ENCODE results near the gene SYCP2L. TPM values are rescaled to one million over a fixed set of nuclear protein-coding genes. Genes with fewer than 3 reads are reported as not detected.
A peak's percentile ranks its signal among the peaks of the same experiment; 100 is the strongest.

SYCP2L gene
- total and polyA plus RNA-seq, 9 of the 15 experiments (the other 6 are each of a cell fraction or from before 2014, with no cell fraction given), result 12.4 to 46.9 (median 22.0) TPM

DNA sequence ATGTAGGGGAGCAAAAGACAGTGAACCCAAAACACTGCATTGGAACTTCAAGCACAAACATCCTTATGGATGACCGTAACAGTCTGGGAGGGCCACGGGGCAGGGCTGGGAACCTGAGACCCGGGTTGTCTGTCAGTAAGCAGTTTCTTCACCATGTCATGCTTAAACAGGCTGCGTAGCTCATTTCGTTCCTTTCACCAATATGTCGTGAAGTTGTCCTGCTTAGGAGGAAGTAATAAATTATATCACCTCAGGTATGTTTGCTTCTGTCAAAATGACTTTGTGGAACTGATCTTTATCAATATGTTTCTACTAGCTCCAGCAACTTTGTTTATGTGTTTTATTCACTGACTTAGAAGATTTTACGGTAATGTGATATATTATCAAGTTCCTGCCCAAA is 36.1 kb upstream of the SYCP2L start (continued):
- TF ChIP-seq, protein P1, sequence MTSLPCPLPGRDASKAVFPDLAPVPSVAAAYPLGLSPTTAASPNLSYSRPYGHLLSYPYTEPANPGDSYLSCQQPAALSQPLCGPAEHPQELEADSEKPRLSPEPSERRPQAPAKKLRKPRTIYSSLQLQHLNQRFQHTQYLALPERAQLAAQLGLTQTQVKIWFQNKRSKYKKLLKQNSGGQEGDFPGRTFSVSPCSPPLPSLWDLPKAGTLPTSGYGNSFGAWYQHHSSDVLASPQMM (CRISPR knock-in tag; IDR thresholded peaks at IDR 0.05), result no peak
- TF ChIP-seq MEIS2 (IDR thresholded peaks at IDR 0.05; ENCODE audit: partially characterized antibody) (peak; percentile 99), MXD1 (CRISPR knock-in tag; IDR thresholded peaks at IDR 0.05; ENCODE audit: borderline replicate concordance, poor library complexity, severe bottlenecking) (no peak), WHSC1 (IDR thresholded peaks at IDR 0.05; ENCODE audit: low read length) (no peak), ZNF696 (CRISPR knock-in tag; conservative IDR thresholded peaks at IDR 0.05) (no peak), POLR2AphosphoS2 (IDR thresholded peaks at IDR 0.05; ENCODE audit: low read length) (no peak), RBM39 (optimal IDR thresholded peaks at IDR 0.05; ENCODE audit: low read depth, low read length) (no peak), ZNF444 (CRISPR knock-in tag; IDR thresholded peaks at IDR 0.05) (no peak), ZNF766 (CRISPR knock-in tag; conservative IDR thresholded peaks at IDR 0.05) (no peak), POLR2A (conservative IDR thresholded peaks at IDR 0.05) (no peak), ARID1B (IDR thresholded peaks at IDR 0.05) (peak; percentile 66), CREB1 (IDR thresholded peaks at IDR 0.05) (peak; percentile 35; the same call in 1 of the 2 replicates), CREB1 (CRISPR knock-in tag; IDR thresholded peaks at IDR 0.05) (no peak), BACH1 (tag; IDR thresholded peaks at IDR 0.05) (no peak), HNRNPLL (IDR thresholded peaks at IDR 0.05; ENCODE audit: low read depth, low read length, poor library complexity, severe bottlenecking) (no peak), ZNF175 (CRISPR knock-in tag; IDR thresholded peaks at IDR 0.05; ENCODE audit: low read depth) (peak; percentile 35; the same call in 1 of the 2 replicates), CREM (IDR thresholded peaks at IDR 0.05; ENCODE audit: low read depth) (0 out of 2 replicates have a peak, but pooled peaks have one; percentile 18), SMARCA4 (IDR thresholded peaks at IDR 0.05) (peak; percentile 53; the same call in 1 of the 2 replicates), CTBP1 (IDR thresholded peaks at IDR 0.05; ENCODE audit: borderline replicate concordance) (peak; percentile 57; the same call in 1 of the 2 replicates), BHLHE40 (IDR thresholded peaks at IDR 0.05; ENCODE audit: low read length) (0 out of 2 replicates have a peak, but pooled peaks have one; percentile 7), HOMEZ (CRISPR knock-in tag; IDR thresholded peaks at IDR 0.05) (no peak), NRF1 (conservative IDR thresholded peaks at IDR 0.05 in 1 of 2, IDR thresholded peaks at IDR 0.05 in 1 of 2) (peak; percentile 18 to 27; a peak in 2 of 4 replicates), HDGF (IDR thresholded peaks at IDR 0.05) (no peak), ATF7 (IDR thresholded peaks at IDR 0.05) (peak; percentile 37; the same call in 1 of the 2 replicates), MTA3 (IDR thresholded peaks at IDR 0.05; ENCODE audit: borderline replicate concordance) (peak; percentile 53; the same call in 1 of the 2 replicates)
- TF ChIP-seq, protein P2, sequence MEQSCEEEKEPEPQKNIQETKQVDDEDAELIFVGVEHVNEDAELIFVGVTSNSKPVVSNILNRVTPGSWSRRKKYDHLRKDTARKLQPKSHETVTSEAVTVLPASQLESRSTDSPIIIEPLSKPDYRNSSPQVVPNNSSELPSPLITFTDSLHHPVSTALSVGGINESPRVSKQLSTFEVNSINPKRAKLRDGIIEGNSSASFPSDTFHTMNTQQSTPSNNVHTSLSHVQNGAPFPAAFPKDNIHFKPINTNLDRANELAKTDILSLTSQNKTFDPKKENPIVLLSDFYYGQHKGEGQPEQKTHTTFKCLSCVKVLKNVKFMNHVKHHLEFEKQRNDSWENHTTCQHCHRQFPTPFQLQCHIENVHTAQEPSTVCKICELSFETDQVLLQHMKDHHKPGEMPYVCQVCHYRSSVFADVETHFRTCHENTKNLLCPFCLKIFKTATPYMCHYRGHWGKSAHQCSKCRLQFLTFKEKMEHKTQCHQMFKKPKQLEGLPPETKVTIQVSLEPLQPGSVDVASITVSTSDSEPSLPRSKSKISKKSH (CRISPR knock-in tag; IDR thresholded peaks at IDR 0.05), result no peak
- TF ChIP-seq, protein P3, sequence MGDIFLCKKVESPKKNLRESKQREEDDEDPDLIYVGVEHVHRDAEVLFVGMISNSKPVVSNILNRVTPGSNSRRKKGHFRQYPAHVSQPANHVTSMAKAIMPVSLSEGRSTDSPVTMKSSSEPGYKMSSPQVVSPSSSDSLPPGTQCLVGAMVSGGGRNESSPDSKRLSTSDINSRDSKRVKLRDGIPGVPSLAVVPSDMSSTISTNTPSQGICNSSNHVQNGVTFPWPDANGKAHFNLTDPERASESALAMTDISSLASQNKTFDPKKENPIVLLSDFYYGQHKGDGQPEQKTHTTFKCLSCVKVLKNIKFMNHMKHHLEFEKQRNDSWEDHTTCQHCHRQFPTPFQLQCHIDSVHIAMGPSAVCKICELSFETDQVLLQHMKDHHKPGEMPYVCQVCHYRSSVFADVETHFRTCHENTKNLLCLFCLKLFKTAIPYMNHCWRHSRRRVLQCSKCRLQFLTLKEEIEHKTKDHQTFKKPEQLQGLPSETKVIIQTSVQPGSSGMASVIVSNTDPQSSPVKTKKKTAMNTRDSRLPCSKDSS (IDR thresholded peaks at IDR 0.05; ENCODE audit: low read depth, partially characterized antibody), result no peak
